GM21737 (cell line): ENCODE data around the gene CRHR2.

Source experiments
- ATAC-seq: cut with Tn5 transposase; IDR thresholded peaks from one replicate; pipeline ENCODE4 v1.9.1; 2021; ENCODE audit warnings: mild to moderate bottlenecking, moderate library complexity; ENCODE audit not compliant: unreplicated experiment

The CRHR2 gene

DNA sequence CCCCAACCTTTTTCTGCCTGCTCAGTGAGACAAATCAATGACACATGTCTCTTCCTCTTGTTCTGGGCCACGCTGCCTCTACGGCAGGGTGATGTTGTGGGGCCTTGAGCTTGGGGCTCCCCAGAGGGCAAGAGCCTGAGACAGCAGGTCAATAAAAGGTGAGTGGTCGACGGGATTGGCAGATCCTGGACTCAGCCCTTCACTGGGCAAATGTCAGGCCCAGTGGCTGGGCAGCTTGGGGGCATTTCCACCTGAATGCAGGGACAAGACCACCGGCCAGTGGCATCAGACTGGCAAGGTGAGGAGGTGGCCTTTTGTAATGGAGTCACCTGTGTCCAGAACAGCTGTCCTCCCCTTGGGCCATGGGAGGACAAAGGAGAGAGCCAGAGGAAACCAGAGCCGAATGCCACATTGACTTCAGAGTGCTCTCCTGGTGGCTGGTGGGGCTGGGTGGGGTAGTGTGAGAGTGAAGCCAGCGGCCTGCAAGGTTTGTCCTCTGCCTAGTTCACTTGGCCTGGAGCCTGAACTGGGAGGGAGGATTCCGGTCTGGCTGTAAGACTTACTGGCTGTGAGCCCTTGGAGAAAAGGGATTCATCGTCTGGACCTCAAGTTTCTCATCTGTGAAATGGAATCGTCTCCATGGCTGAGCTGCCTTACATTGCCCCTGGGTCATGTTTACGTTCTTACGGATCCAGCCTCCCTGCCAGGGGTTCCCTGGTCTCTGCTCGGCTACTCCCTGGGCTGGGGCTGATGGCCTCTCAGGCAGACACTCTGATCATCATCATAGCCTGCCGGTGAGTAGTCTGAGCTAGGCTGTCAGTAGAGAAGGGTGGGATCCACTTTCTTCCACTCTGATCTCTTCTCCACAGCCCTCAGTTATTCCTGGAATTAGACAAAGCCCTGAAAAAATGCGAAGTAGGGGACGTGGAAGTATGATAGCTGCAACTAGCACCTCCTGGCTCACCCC is 25.4 kb upstream of the CRHR2 start:
- ATAC-seq: no peak

DNA sequence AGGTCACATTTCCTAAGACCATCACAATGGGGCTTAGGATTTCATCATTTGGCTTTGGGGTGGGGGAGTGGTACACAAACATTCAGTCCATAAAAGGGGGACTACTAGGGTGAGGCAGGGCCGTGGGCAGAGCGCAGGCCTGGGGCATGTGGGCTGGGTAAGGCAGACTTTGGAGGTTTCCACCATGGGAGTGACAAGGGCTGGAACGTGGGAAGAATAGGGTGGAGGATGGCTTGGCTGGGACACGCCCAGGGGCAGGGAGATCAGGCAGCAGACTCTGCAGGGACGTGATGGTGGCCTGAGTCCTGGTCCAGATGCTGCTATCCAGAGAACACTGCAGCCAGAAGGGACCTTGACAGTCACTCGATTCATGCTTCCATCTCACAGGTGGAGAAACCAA is 24.7 kb upstream of the CRHR2 start:
- no peak for ATAC-seq

DNA sequence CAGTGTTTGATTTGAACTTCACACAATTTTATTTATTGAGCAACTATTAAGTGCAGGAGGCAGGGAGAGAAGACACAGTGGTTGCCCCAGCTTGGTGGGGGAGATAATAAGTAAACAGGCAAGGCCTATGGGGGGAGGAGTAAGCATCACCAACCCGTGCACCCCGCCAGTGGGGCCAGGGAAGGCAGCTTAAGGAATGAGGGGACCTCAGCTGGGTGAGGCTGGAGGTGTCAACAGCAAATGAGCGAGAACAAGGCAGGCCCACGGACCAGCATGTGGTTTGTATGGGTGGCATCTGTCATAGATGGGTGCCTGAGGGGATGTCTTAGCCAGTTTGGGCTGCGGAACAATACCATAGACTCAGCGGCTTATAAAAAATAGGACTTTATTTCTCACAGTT is 24.1 kb upstream of the CRHR2 start:
- ATAC-seq: no peak

DNA sequence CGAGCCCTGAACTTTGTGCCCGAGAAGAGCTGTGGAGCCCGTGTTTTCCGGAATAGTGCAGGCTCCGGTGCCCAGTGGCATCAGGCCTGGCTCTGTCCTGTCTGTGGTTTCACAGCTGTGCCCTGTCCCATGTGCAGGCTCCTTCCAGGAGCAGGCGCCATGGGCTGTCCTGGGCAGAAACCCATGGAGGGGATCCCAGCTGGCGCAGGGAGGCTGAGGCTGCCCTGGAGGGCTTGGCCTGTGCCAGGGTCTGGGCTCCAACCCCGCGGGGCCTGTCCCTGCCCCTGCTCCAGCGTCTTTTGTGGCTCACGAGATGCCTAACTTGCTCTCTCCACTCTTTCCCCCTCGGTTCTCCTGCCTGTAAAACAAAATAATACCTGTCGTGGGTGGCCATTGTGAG is 23.3 kb upstream of the CRHR2 start:
- no peak for ATAC-seq

DNA sequence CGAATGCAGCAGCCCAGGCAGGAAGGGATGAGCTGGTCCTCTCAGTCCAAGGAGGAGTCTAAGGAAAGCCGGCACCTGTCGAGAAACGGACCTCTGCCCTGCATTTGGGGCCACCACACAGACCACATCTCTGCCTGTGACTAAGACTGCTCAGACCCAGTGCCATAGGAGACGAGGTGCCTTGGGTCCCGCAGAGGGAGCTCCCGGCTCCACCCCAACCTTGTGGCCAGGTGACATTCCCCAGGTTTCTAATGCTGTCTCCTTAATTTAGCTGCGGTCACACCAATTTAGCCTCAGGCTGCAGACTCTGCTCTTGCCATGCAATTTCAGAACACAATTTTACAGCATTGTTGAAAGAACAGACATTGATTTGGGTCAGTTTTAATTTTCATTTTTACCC is 22.8 kb upstream of the CRHR2 start:
- ATAC-seq: no peak

DNA sequence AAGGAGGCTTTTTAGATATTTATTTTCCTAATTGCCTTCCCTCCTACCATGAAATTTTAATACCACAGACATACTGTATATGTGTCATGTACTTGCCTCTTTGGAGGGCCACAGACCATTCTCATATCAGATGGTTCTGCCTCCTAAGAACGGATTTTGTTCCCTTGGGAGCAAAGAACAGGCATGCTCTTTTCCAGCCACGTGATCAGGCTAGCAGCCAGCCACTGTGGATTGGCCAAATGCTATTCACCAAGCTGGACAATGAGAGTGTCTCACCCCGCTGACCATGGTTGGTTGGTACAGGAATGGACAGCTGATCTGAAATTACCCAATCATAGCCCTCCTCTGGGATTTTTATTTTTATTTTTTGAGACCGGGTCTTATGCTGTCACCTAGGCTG is 21.5 kb upstream of the CRHR2 start:
- ATAC-seq: no peak

DNA sequence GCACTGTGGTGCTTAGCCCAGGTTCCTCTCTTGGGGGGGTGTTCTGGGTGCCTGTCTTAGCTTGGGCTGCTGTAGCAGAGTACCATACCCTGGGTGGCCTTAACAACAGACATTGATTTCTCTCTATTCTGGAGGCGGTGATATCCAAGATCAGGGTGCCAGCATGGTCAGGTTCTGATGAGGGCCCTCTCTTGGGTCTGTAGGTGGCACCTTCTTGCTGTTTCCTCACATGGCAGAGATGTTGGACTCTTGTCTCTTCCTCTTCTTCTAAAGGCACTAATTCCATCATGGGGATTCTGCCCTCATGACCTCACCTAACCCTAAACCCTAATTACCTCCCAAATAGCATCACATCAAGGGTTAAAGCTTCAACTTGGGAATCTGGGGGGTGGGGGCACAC is 19.9 kb upstream of the CRHR2 start:
- no peak for ATAC-seq

DNA sequence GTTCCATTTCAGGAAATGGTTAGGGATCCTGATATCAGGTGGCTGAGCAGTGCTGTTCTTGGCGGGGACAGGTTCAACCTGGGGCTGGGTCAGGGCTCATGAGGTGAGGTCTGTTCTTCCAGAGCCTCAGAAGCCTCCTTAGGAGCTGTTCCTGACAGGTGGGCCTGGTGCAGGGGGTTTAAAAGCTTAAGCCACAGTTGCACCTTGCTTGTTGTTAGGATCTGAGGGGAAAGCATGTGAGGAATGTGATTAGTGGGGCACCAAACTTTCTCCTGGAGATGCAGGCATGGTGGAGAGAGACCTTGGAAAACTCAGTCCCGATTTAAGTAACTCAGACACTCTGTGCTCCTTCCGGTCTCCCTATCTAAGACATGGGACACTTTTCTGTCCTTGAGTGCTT is 18.7 kb upstream of the CRHR2 start:
- no peak for ATAC-seq

DNA sequence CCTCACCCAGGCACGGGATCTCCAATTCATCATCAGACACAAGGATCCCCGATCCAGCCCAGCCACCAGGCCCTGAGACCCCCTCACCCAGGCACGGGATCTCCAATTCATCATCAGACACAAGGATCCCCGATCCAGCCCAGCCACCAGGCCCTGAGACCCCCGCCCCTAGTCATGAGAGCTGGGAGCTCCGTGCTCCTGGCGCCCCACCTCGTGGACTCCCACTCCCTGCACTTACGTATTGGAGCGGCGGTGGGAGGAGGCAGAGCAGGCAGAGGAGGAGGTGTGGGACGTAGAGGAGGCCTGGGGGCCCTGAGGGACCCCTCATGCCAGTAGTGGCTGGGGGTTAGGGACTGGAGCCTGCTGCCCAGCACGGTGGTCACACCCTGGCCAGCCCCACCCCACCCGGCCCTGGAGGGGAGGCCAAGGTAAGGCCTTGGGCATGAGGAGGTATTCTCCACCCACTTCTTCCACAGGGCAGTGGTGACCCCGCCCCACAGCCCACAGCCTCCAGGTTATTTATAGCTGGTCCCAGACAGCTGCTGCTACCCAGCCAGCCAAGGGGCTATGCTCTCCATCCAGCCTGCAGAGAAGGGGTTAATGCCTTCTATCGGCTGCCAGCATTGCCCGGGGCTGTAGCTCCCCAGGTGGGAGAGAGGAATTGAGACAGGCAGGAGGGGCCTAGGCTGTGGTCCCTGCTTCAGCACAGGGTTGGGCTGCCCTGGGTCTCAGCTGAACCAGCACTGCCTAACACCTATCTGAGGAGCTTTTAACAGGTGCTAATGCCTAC is 17.6 kb upstream of the CRHR2 start:
- ATAC-seq: no peak

DNA sequence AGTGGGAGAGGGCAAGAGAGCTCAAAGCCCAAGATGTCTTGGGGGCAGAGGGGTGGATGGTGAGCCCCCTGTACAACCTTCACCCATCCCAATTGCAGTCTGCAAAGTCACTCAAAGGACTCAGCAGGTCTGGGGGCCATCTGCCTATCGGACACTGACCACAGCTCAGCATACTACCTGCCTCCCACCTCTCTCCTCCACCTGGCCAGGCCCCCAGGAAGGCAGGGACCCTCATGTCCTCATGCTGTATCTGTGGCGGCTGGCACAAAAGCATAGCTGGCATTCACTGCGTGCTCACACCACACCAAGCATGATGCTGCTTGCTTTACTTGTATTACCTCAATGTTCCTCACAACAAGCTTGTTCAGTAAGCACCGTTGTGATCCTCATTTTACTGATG is 16.2 kb upstream of the CRHR2 start:
- no peak for ATAC-seq

DNA sequence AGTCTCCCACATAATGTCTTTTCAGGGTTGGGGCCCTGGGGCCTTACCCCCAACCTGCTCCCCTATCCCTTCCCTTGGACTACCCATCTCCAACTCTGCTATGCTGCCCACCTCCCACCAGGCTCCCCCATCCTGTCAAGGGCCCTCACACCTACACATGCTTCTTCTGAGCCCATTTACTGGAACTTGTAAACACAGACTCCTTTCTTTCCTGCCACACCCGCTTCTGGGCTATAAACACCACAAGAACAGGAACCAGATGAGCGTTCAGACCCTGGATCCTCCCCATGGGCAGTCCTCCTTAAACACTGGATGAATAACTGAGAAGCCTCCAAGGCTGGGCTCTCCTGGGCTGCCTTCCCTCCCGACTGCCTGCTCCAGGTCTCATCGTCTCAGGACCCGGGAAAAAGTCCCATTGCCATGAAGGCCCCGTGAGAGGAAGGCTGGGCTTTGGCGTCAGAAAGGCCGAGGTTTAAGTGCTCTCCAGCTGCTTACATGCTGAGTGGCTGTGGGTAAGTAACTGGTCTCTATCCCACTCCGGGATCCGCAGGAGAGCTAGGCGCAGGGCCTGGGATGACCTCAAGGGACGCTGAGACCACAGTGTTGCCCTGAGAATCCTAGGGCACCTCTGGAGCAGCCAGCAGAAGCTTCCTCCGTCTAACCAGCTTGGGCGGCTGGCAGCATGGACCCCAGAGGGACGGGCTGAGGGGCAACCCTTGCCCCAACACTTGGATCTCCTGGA is 15.6 kb upstream of the CRHR2 start:
- ATAC-seq: no peak

DNA sequence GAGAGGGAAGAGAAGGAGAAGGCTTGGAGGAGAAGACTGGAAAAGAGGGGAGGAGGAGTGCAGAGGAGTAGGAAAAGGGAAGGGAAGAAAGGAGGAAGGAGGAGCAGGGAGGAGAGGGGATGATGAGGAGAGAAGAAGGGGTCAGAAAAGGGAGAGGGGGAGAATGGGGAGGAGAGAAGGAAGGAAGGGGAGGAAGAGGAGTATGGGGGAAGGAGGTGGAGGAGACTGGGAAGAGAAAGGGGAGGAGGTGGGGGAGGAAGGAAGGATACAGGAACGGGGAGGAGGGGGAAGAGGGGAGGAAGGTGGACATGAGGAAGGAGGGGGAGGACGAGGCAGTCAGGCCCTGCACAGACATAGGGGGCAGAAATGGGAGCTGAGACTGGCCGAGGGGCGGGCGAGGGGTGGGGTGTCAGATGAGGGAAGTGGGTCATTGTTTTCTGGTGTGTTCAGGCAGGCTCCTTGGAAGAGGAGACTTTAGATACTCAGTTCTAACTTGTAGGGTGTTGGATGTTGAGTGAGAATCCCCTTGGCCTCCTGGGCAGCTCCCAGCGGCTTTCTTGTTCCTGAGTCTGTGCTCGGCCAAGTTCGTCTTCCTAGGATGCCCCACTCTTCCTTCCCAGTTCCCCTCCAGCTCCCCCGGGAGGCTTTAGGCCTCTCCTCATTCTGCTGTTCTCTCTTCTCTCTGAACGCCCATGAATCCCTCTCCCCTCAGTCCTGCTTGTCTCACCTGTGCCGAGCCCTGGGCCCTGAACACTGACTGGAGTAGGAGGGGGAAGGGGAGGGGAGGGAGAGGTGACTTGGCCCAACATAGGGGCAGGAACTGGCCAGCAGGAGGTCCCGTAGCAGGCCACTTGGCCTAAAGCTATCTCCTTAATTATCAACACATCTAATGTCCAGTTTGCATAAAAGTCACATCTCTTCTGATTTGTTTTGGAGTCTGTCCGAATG is 12.8 kb upstream of the CRHR2 start:
- no peak for ATAC-seq

DNA sequence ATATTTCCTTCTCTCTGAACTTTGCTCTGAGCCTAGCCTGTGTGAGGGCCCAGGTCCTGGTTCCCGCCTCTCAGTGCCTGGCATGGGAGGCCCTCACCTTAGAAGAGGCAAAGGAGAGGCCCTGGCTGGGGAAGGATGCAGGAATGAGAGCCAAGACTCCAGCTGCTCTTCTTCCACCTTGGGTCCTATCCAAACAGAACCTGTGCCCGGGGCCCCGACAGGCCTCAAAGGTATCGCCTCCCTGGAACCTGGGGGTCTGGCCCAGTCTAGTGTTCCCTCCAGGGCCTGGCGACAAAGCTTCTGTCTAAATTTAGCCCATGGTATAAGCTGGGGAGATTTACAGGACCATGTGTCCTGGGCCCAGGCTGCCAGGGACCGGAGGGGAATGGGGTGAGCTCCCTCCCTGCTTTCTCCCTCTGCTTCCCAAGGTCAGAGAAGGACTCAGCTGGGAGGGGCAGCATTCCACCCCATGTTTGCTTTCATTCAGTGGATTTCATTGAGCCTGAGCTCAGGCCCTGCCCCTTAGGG is 12.0 kb upstream of the CRHR2 start:
- no peak for ATAC-seq

DNA sequence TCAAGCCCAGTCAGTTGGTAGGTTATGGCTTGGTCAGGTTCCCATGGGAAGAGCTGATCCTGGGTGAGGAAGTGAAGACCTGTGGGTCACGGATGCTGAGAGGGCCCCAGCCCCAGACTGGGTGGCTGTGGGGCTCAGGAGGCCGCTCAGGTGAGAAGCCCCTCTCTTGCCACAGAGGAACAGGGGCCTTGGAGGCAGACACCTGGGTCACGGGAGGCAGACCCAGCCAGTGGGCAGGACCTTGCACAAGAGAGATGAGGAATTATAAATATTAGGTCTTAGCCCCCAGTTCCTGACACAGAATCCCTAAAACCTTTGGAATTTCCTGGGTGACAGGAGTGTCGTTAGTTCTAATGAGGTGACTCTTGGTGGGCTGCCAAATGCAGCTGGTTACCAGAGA is 10.6 kb upstream of the CRHR2 start:
- no peak for ATAC-seq

DNA sequence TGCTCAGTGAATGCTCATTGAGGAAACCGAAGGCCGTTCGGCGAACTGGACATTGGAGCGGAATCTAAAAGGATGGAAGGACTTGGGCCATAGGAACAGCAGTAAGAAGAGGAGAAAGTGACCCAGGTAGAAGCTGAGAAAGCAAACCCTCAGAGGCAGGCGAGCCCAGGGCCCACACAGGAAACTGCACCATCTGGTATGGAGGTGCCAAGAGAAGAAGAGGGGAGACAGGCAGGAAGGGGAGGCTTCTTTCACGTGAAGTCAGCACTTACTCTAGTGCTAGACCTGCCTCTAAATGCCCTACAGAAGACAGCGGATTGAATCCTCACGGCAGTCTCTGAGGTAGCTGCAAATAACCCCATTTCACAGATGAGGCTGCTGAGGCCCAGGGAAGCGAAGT is 10.2 kb upstream of the CRHR2 start:
- ATAC-seq: no peak

DNA sequence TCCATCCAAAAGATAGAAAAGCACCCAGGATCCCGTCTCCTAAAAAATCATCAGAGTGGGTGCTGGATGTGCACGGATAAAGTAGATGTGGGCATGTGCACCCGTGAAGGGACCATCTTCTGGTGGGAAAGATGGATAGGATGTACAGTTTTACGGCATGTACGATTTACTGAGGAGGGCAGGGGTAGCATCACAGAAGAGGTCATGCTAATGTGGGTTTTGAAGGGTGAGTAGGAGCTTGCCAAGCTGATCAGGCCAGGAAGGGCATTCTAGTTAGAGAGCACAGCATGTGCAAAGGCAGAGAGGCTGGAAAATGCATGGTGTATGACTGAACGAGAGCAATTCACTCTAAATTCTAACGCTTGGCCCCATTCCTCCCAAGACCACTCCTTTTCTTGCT is 7.8 kb upstream of the CRHR2 start:
- no peak for ATAC-seq

DNA sequence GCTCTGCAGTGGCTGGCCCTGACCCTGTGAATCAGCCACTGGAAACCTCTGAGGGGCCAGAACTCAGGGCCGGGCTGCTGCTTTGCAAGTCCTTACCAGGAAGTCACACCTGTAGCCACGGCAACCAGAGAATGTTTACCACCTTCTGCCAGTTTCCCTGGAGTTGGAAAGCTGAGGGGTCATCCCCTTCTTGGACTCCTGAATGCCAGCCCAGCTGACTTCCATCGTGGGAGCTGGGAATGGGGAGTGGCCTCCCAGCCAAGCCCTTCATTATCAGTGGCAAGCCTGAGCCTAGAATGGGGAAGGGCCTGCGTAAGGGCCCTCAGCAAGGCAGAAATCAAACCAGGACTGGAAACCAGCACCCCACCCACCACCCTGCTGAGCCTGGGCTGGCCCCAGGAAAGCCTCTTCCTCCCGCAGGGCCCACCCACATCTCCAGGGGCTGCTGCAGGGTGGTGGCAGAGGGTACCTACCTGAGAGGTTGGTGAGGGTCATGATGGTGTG is 6.5 kb upstream of the CRHR2 start:
- ATAC-seq: no peak

DNA sequence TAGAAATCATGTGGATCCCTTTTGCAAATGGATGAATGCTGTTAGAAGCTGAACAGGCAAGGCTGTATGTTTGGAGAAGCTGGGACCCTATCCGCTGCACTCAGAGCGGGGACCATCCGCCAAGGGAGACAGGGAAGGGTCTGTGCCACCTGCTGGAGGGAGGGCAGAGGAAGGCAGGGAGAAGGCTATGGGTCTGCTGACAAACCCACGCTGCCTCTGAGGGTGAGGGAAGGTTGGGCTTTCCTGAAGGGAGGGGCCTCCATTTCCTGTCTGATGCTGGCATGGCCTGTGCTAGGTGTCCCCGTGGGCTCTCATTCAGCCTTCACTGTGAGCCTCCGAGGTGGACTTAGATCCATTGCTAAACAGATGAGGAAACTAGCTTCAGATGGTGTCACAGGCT is 5.3 kb upstream of the CRHR2 start:
- no peak for ATAC-seq

DNA sequence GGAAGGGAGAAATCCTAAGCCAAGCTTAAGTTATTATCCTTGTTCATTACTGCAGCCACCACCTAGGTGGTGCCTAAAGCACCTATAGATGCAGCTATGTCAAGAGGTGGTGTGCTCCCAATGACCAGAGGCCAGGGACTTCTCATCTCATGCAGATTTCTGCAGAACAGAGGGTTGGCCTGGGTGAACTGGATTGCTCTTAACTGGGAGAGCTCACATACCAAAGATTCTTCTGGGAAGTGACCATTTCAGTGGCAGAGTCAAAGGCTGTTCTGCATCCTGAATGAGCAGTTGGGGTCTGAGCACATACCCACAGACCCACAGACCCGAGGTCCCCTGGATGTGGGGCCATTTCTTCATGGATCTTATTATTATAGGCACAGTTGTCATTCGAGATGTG is 2.1 kb upstream of the CRHR2 start:
- ATAC-seq: no peak

DNA sequence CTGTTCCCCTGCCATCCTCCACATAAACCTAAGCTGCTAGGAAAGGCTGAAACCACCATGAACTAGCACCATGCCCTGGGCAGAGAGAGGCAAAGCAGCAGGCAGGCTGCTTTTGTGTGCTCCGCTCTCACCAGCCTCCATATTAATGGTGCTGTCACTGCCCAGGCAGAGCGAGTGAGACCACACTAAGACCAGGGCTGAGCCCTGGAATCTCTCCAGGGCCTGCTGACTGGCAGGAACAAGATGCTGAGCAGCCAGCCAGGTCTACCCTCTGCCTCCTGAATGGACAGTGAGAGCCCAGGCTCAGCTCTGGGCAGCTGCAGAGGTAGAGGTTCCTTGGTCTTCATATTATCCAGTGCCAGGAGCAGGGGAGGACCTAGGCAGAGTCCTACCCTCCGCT is 1.6 kb upstream of the CRHR2 start:
- ATAC-seq: no peak
